SK-N-SH (cell line): Measurements from ENCODE around the gene FOCAD. TPM values are rescaled to one million over a fixed set of nuclear protein-coding genes. Genes with fewer than 3 reads are reported as not detected.

Source experiments
- CTCF ChIA-PET: fragments of 300-600, 350-600 bp; formaldehyde crosslinking; extraction: SDS; loops from one replicate; lab custom pipeline; 2021; lab: Yijun Ruan, JAX
- POLR2A ChIA-PET: fragments of 350-600 bp; sonication (Branson Sonifier 250); formaldehyde crosslinking; extraction: SDS; loops from one replicate; lab custom pipeline; 2020; ENCODE audit warnings: antibody characterized with exemption, inconsistent platforms; lab: Yijun Ruan, JAX
- DNase-seq: peaks from one replicate; pipeline ENCODE4 v3.0.0; 2012
- H2AFZ ChIP-seq: fragments of 200-600 bp; sonication (generic); 2 replicates; pipeline ENCODE4 v1.8.1; 2016; ENCODE audit warnings: antibody characterized with exemption, mild to moderate bottlenecking, low read depth
- H3F3A ChIP-seq: fragments of 200-600 bp; sonication (generic); replicated peaks from 2 replicates; pipeline ENCODE3; 2016; ENCODE audit warnings: antibody characterized with exemption, mild to moderate bottlenecking; ENCODE audit not compliant: insufficient read depth
- H3K27ac ChIP-seq, 2 experiments: fragments of 200-500 bp in 1 of 2; fragments of 200-600 bp in 1 of 2; sonication (Bioruptor generic) in 1 of 2; sonication (generic), shearing (Covaris generic) in 1 of 2; 2 replicates each; pipeline versions ENCODE4 v1.5.1 to v1.6.1; 2014 to 2016; ENCODE audit warnings: low read depth in 2 of 2, inconsistent platforms in 1 of 2, low read length in 1 of 2, mild to moderate bottlenecking in 1 of 2, mixed read lengths in 1 of 2
- H3K27me3 ChIP-seq: fragments of 200-600 bp; sonication (generic), shearing (Covaris generic); 2 replicates; pipeline ENCODE4 v1.6.1; 2016; ENCODE audit warnings: mixed run types; ENCODE audit not compliant: insufficient read depth
- H3K36me3 ChIP-seq, 2 experiments: fragments of 200-500 bp in 1 of 2; fragments of 200-600 bp in 1 of 2; sonication (Bioruptor generic) in 1 of 2; sonication (generic) in 1 of 2; replicated peaks in 1 of 2; 2 replicates each; pipeline versions ENCODE3 to v1.5.1; 2014 to 2016; ENCODE audit warnings: low read length in 1 of 2, mild to moderate bottlenecking in 1 of 2; ENCODE audit not compliant: insufficient read depth in 2 of 2, control insufficient read depth in 1 of 2
- H3K4me1 ChIP-seq, 2 experiments: fragments of 200-500 bp in 1 of 2; fragments of 200-600 bp in 1 of 2; sonication (Bioruptor generic) in 1 of 2; sonication (generic), shearing (Covaris generic) in 1 of 2; 2 replicates each; pipeline versions ENCODE4 v1.5.1 to v1.6.1; 2014 to 2016; ENCODE audit warnings: low read depth in 1 of 2, low read length in 1 of 2, mixed run types in 1 of 2; ENCODE audit not compliant: insufficient read depth in 2 of 2, control insufficient read depth in 1 of 2
- H3K4me2 ChIP-seq: fragments of 200-600 bp; sonication (generic), shearing (Covaris generic); 2 replicates; pipeline ENCODE4 v1.6.1; 2017; ENCODE audit warnings: mixed run types
- H3K4me3 ChIP-seq, 2 experiments: fragments of 200-500 bp in 1 of 2; fragments of 200-600 bp in 1 of 2; sonication (Bioruptor generic) in 1 of 2; sonication (generic), shearing (Covaris generic) in 1 of 2; 2 replicates each; pipeline versions ENCODE4 v1.5.1 to v1.8.1; 2014 to 2016; ENCODE audit warnings: low read depth in 2 of 2, inconsistent platforms in 1 of 2, low read length in 1 of 2, mild to moderate bottlenecking in 1 of 2, mixed read lengths in 1 of 2, moderate library complexity in 1 of 2
- H3K79me2 ChIP-seq: fragments of 200-600 bp; sonication (generic); 2 replicates; pipeline ENCODE4 v1.8.1; 2017; ENCODE audit warnings: mild to moderate bottlenecking; ENCODE audit not compliant: insufficient read depth
- H3K9ac ChIP-seq: fragments of 200-600 bp; sonication (generic); 2 replicates; pipeline ENCODE4 v1.6.1; 2017; ENCODE audit warnings: mixed run types
- H3K9me2 ChIP-seq: fragments of 200-600 bp; sonication (generic); 2 replicates; pipeline ENCODE4 v1.6.1; 2017; ENCODE audit warnings: mixed run types
- H3K9me3 ChIP-seq: fragments of 200-600 bp; sonication (generic); 2 replicates; pipeline ENCODE4 v1.6.1; 2017; ENCODE audit warnings: mixed run types, mild to moderate bottlenecking, moderate library complexity
- H4K20me1 ChIP-seq: fragments of 200-600 bp; sonication (generic); 2 replicates; pipeline ENCODE4 v1.6.1; 2017; ENCODE audit warnings: mild to moderate bottlenecking, mixed run types; ENCODE audit not compliant: insufficient read depth
- CHD2 ChIP-seq: fragments of 150-350 bp; IDR thresholded peaks from 2 replicates; pipeline ENCODE4 v1.6.1; 2018; ENCODE audit warnings: low read length; ENCODE audit not compliant: partially characterized antibody
- CTCF ChIP-seq: fragments of 200-600 bp; sonication (generic); IDR thresholded peaks from 2 replicates; pipeline ENCODE4 v1.6.1; 2017; ENCODE audit warnings: antibody characterized with exemption, mild to moderate bottlenecking, moderate library complexity
- FOSL2 ChIP-seq: IDR thresholded peaks from 2 replicates; pipeline ENCODE4 v1.4.0; 2012; ENCODE audit warnings: low read depth, mild to moderate bottlenecking, moderate library complexity, borderline replicate concordance
- GABPA ChIP-seq: IDR thresholded peaks from 2 replicates; pipeline ENCODE4 v1.4.0; 2012; ENCODE audit warnings: low read depth, mild to moderate bottlenecking
- GATA2 ChIP-seq: sonication (generic); formaldehyde crosslinking; IDR thresholded peaks from 2 replicates; pipeline ENCODE4 v1.5.0; 2020; ENCODE audit warnings: mild to moderate bottlenecking, missing genetic modification reagents
- IRF3 ChIP-seq: fragments of 150-350 bp; IDR thresholded peaks from 2 replicates; pipeline ENCODE4 v1.6.1; 2016; ENCODE audit warnings: mild to moderate bottlenecking, low read depth, low read length
- MAX ChIP-seq: IDR thresholded peaks from 2 replicates; pipeline ENCODE4 v1.4.0; 2012; ENCODE audit warnings: low read depth
- NFIC ChIP-seq: IDR thresholded peaks from 2 replicates; pipeline ENCODE4 v1.4.0; 2012; ENCODE audit warnings: borderline replicate concordance
- POLR2AphosphoS5 ChIP-seq: IDR thresholded peaks from 2 replicates; pipeline ENCODE4 v1.6.1; 2012; ENCODE audit warnings: low read depth, low read length
- RAD21 ChIP-seq: IDR thresholded peaks from 2 replicates; pipeline ENCODE4 v1.6.1; 2012; ENCODE audit warnings: mild to moderate bottlenecking, low read length
- RCOR1 ChIP-seq: fragments of 150-350 bp; IDR thresholded peaks from 2 replicates; pipeline ENCODE4 v1.6.1; 2017; ENCODE audit warnings: antibody characterized with exemption, low read length
- REST ChIP-seq: IDR thresholded peaks from 2 replicates; pipeline ENCODE4 v1.6.1; 2012; ENCODE audit warnings: mild to moderate bottlenecking, low read depth, low read length, moderate library complexity
- RFX5 ChIP-seq: IDR thresholded peaks from 2 replicates; pipeline ENCODE4 v1.6.1; 2012; ENCODE audit warnings: mild to moderate bottlenecking, improper control_type of control experiment, low read length
- SIN3A ChIP-seq: IDR thresholded peaks from 2 replicates; pipeline ENCODE4 v1.6.1; 2012; ENCODE audit warnings: low read depth, mild to moderate bottlenecking, low read length, moderate library complexity, borderline replicate concordance
- SMC3 ChIP-seq: IDR thresholded peaks from 2 replicates; pipeline ENCODE4 v1.6.1; 2012; ENCODE audit warnings: low read depth, low read length, improper control_type of control experiment
- TAF1 ChIP-seq: IDR thresholded peaks from 2 replicates; pipeline ENCODE4 v1.6.1; 2012; ENCODE audit warnings: low read depth, mild to moderate bottlenecking, low read length, moderate library complexity, borderline replicate concordance
- TCF12 ChIP-seq: IDR thresholded peaks from 2 replicates; pipeline ENCODE4 v1.4.0; 2012
- TEAD4 ChIP-seq: IDR thresholded peaks from 2 replicates; pipeline ENCODE4 v1.4.0; 2012; ENCODE audit warnings: mild to moderate bottlenecking, borderline replicate concordance; ENCODE audit not compliant: insufficient read depth
- USF1 ChIP-seq: IDR thresholded peaks from 2 replicates; pipeline ENCODE4 v1.4.0; 2012; ENCODE audit warnings: low read depth, borderline replicate concordance
- USF2 ChIP-seq: fragments of 150-350 bp; IDR thresholded peaks from 2 replicates; pipeline ENCODE4 v1.6.1; 2017; ENCODE audit warnings: antibody characterized with exemption, low read length, low read depth, borderline replicate concordance
- WGBS: methylation state at CpG from one replicate; pipeline ENCODE4 v1.1.6; 2017; ENCODE audit warnings: low lambda C conversion rate; 5-methylcytosine and 5-hydroxymethylcytosine counted together
- polyA plus RNA-seq, 3 experiments: library from polyadenylated mRNA; depleted of rRNA; stranded (reverse); fragments of >200 nt; gene quantifications; 2 replicates each; pipeline ENCODE4 v1.2.3, GENCODE V29; 2012

FOCAD gene
- polyA plus RNA-seq, 1 of the 3 experiments (the other 2 are of a cell fraction): 15.8 TPM

GRCh38 chr9:21002040-21002439, 318.0 kb downstream of the FOCAD start (continued):
- TF ChIP-seq REST (no peak), RAD21 (no peak), SIN3A (no peak), FOSL2 (no peak)

- DNase-seq: no peak
- no peak overlapping the region for H3K27ac ChIP-seq
- H3F3A ChIP-seq: no peaks in the 10 kb centered on the region
- H3K9me3 ChIP-seq: no peaks in the 10 kb centered on the region
- ChIA-PET POLR2A (no interaction called here), CTCF (no interaction called here)
- peaks cover 0 to 6% of the 10 kb centered on the region in 2 experiments; a peak in 2 of 4 replicates for H3K4me1 ChIP-seq
- no peaks in the 10 kb centered on the region for H3K36me3 ChIP-seq
- TF ChIP-seq RCOR1 (no peak), TAF1 (no peak), SMC3 (no peak), RFX5 (no peak), NFIC (no peak), USF1 (no peak), POLR2AphosphoS5 (no peak), TCF12 (no peak), IRF3 (no peak), TEAD4 (no peak), CTCF (no peak), USF2 (no peak), GABPA (no peak), GATA2 (CRISPR knock-in tag) (no peak), CHD2 (no peak), MAX (no peak), SIN3A (no peak)
- no peak overlapping the region for H2AFZ ChIP-seq
- H3K79me2 ChIP-seq: no peaks in the 10 kb centered on the region
- no peaks in the 10 kb centered on the region for H3K9me2 ChIP-seq
- WGBS: 78% methylated on average over 5 of the region's 5 CpGs
- no peak overlapping the region for H3K9ac ChIP-seq
- no peak overlapping the region for H3K4me3 ChIP-seq
- no peaks in the 10 kb centered on the region for H3K27me3 ChIP-seq
- H3K4me2 ChIP-seq: no peak overlapping the region
- no peaks in the 10 kb centered on the region for H4K20me1 ChIP-seq
These were observed 331.2 kb downstream of the FOCAD start for GRCh38 chr9:21015129-21015815.
